Activated CD4-positive, alpha-beta T cell treated with anti-CD3 and anti-CD28 coated beads for 36 hours (primary cell): Measurements from ENCODE around the gene RNF19B. TPM values are rescaled to one million over a fixed set of nuclear protein-coding genes. Genes with fewer than 3 reads are reported as not detected.

ENCODE experiments used
- ATAC-seq: fragments of 200-7000 bp; cut with Tn5 transposase; one replicate; pipeline ENCODE4 v1.10.0; 2021; ENCODE audit warnings: mild to moderate bottlenecking, moderate library complexity
- CTCF ChIA-PET: fragments of 350-600 bp; sonication (Branson Sonifier 250); formaldehyde crosslinking; loops from one replicate; lab custom pipeline; 2021; ENCODE audit warnings: antibody characterized with exemption; lab: Charles Lee
- POLR2A ChIA-PET: fragments of 350-600 bp; sonication (Branson Sonifier 250); formaldehyde crosslinking; loops from one replicate; lab custom pipeline; 2021; ENCODE audit warnings: antibody characterized with exemption, inconsistent platforms; lab: Charles Lee
- DNase-seq: peaks from one replicate; pipeline ENCODE4 v3.0.0-alpha.2; 2020
- H3K27ac Mint-ChIP-seq: one replicate; pipeline ENCODE4 v1.8.0; 2021; ENCODE audit warnings: mixed read lengths
- H3K27me3 Mint-ChIP-seq: one replicate; pipeline ENCODE4 v1.8.0; 2021; ENCODE audit warnings: mixed read lengths
- H3K36me3 Mint-ChIP-seq: one replicate; pipeline ENCODE4 v1.8.0; 2021; ENCODE audit warnings: low read depth, mixed read lengths
- H3K4me1 Mint-ChIP-seq: one replicate; pipeline ENCODE4 v1.8.0; 2021; ENCODE audit warnings: mixed read lengths
- H3K4me3 Mint-ChIP-seq: one replicate; pipeline ENCODE4 v1.8.0; 2021; ENCODE audit warnings: mild to moderate bottlenecking, moderate library complexity, mixed read lengths
- H3K9me3 Mint-ChIP-seq: one replicate; pipeline ENCODE4 v1.8.0; 2021; ENCODE audit warnings: low read depth, mixed read lengths
- intact Hi-C, 2 experiments: fragments of 100-400 bp; cut with DNase I in 1 of 2; cut with micrococcal nuclease in 1 of 2; formaldehyde crosslinking; loops; one replicate each; pipeline versions ENCODE4 v1.14.2 to v1.15.1; 2022 to 2024; cut with DNase I, micrococcal nuclease
- total RNA-seq, 2 experiments: library from RNA; stranded (reverse); gene quantifications; one replicate each; pipeline ENCODE4 v1.2.3, GENCODE V29; 2021

RNF19B gene
- total RNA-seq, 2 experiments from 2014 or later, result 22.5 to 23.9 TPM

- H3K36me3 Mint-ChIP-seq, result no peaks in the 10 kb centered on the region
- H3K9me3 Mint-ChIP-seq, result no peaks in the 10 kb centered on the region
- H3K27me3 Mint-ChIP-seq, result no peaks in the 10 kb centered on the region
- DNase-seq, result peak; percentile 87
- ChIA-PET POLR2A (interaction anchor here (0.6 to 1.5 kb wide), 5 partner anchors 12 to 195 kb away, joined by 3 to 4 read pairs (median 3); partner anchors contain the start of gene RNF19B), CTCF (interaction anchor here (0.9 to 1.7 kb wide), 9 partner anchors 9 to 134 kb away, joined by 3 to 6 read pairs (median 3); partner anchors contain the start of gene RNF19B)
- H3K4me1 Mint-ChIP-seq, result peaks cover 43% of the 10 kb centered on the region
- H3K27ac Mint-ChIP-seq, result peak overlapping the region; percentile 79
- intact Hi-C loops, result loop anchor here (1.0 to 2.0 kb wide), 2 partner anchors 24 to 28 kb away; partner anchors contain the start of gene RNF19B (in 1 of the 2)
- peak; percentile 88 for ATAC-seq
- H3K4me3 Mint-ChIP-seq, result no peak overlapping the region
These were observed 28.1 kb upstream of the RNF19B start for GRCh38 chr1:32992489-32993323.

DNA sequence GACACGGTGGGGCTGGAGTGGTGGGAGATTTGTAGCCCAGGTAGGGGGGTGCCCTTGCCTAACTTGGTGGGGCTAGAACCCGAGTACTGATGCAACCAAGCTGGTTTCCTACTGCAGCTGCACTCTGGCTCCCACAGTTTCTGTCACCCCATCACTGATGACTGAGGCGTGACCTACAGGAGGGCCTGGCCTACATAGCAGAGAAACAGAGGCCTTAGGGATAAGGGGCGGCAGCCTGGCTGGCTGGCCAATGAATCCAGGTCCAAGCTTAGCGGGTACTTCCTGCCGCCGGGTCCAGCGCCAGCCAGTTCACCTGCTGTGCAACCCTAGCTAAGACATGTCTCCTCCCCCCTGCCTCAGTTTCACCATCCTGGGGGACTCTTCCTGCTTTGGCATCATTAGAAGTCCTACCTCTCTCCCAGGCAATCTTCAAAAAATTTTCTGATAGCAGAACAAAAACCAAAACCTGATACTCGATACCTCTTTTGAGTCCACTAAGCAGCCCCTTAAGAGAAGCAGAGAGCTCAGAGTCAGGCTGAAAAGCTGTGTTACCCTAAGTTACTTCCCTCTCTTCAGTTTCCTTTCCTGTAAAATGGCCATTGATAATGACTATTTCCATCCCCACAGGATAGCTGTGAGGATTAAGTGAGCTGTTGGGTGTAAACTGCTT, 27.3 kb upstream of the RNF19B start:
- Mint-ChIP-seq H3K4me3 (no peak overlapping the region), H3K4me1 (peaks cover 42% of the 10 kb centered on the region), H3K27me3 (no peaks in the 10 kb centered on the region), H3K9me3 (no peaks in the 10 kb centered on the region), H3K36me3 (no peaks in the 10 kb centered on the region), H3K27ac (peak overlapping the region; percentile 79)
- intact Hi-C loops, result loop anchor here (1.0 to 2.0 kb wide), 2 partner anchors 23 to 28 kb away; partner anchors contain the start of gene RNF19B (in 1 of the 2)
- DNase-seq, result peak; percentile 28
- ChIA-PET CTCF (interaction anchor here (0.9 to 1.7 kb wide), 8 partner anchors 9 to 135 kb away, joined by 3 to 6 read pairs (median 3); partner anchors contain the start of gene RNF19B), POLR2A (interaction anchor here (0.8 to 1.0 kb wide), 2 partner anchors 11 to 17 kb away, joined by 3 to 4 read pairs; no protein-coding TSS in a partner anchor)
- ATAC-seq, result peak; percentile 9

DNA sequence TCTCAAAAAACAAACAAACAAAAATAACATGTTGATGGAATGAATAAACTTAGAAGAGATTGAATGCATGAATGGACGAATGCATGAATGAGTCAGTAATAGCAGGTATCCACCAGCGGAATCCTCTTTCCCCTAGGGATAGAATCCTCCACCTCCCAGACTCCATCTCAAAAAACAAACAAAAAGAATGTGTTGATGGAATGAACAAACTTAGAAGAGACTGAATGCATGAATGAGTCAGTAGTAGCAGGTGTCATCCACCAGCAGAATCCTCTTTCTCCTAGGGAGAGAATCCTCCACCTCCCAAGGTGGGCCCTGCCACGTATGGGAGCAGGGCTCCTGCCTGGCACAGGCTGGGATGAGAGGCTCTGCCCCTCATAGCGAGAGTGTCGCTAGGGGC, 26.8 kb upstream of the RNF19B start:
- ATAC-seq, result no peak
- ChIA-PET CTCF (interaction anchor here (1.0 to 1.6 kb wide), 3 partner anchors 10 to 21 kb away, joined by 3 to 5 read pairs (median 3); no protein-coding TSS in a partner anchor), POLR2A (no interaction called here)
- intact Hi-C loops, result no loop called here
- H3K27ac Mint-ChIP-seq, result peak overlapping the region; percentile 79
- no peak overlapping the region for H3K4me3 Mint-ChIP-seq
- no peaks in the 10 kb centered on the region for H3K36me3 Mint-ChIP-seq
- DNase-seq, result no peak
- H3K4me1 Mint-ChIP-seq, result peaks cover 42% of the 10 kb centered on the region
- H3K9me3 Mint-ChIP-seq, result no peaks in the 10 kb centered on the region
- no peaks in the 10 kb centered on the region for H3K27me3 Mint-ChIP-seq

- Mint-ChIP-seq H3K4me1 (peaks cover 42% of the 10 kb centered on the region), H3K27me3 (no peaks in the 10 kb centered on the region), H3K9me3 (no peaks in the 10 kb centered on the region), H3K36me3 (no peaks in the 10 kb centered on the region), H3K27ac (peak overlapping the region; percentile 78), H3K4me3 (no peak overlapping the region)
- ATAC-seq (no peak), DNase-seq (no peak)
- intact Hi-C loops, result no loop called here
- CTCF ChIA-PET, result interaction anchor here (1.6 kb wide), 1 partner anchor 10 kb away, joined by 5 read pairs; no protein-coding TSS in a partner anchor
- POLR2A ChIA-PET, result no interaction called here
These were observed 26.3 kb upstream of the RNF19B start for GRCh38 chr1:32990887-32991286.

- POLR2A ChIA-PET, result interaction anchor here (0.9 kb wide), 1 partner anchor 1220 kb away, joined by 3 read pairs; no protein-coding TSS in a partner anchor
These were observed 24.8 kb upstream of the RNF19B start for GRCh38 chr1:32989160-32990050.

DNA sequence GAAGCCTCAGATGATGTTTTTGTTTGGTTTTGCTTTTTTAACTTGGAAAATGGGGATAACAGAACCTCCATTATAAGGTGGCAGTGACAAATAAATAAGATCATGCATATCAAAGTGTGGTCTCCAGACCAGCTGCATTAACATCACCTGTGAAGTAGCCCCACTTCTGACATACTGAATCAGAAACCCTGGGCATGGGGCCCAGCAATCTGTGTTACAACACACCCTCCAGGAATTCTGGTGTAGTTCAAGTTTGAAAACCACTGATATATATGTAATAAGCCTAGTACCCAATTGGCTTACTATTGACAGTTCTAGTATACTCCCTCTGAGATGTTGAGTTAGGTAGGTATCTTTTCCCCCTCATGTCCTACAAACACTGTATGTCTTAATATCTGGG, 24.1 kb upstream of the RNF19B start:
- Mint-ChIP-seq H3K27ac (peak overlapping the region; percentile 84), H3K4me3 (no peak overlapping the region), H3K4me1 (peaks cover 58% of the 10 kb centered on the region), H3K27me3 (no peaks in the 10 kb centered on the region), H3K9me3 (no peaks in the 10 kb centered on the region), H3K36me3 (no peaks in the 10 kb centered on the region)
- CTCF ChIA-PET, result interaction anchor here (0.6 to 0.9 kb wide), 3 partner anchors 20 to 534 kb away, joined by 3 read pairs; no protein-coding TSS in a partner anchor
- POLR2A ChIA-PET, result interaction anchor here (0.9 kb wide), 1 partner anchor 1220 kb away, joined by 3 read pairs; no protein-coding TSS in a partner anchor
- no peak for ATAC-seq
- DNase-seq, result no peak
- intact Hi-C loops, result loop anchor here (1.0 to 2.0 kb wide), 3 partner anchors 7 to 49 kb away; no protein-coding TSS in a partner anchor

More at GRCh38 chr1:32989160-32990050, 24.8 kb upstream of the RNF19B start:
- H3K4me3 Mint-ChIP-seq, result peak overlapping the region; percentile 31
- H3K9me3 Mint-ChIP-seq, result no peaks in the 10 kb centered on the region
- CTCF ChIA-PET, result interaction anchor here (0.6 to 0.9 kb wide), 3 partner anchors 20 to 535 kb away, joined by 3 read pairs; no protein-coding TSS in a partner anchor
- H3K36me3 Mint-ChIP-seq, result no peaks in the 10 kb centered on the region
- no peaks in the 10 kb centered on the region for H3K27me3 Mint-ChIP-seq
- peak; percentile 75 for DNase-seq
- peak; percentile 33 for ATAC-seq
- H3K4me1 Mint-ChIP-seq, result peaks cover 51% of the 10 kb centered on the region
- intact Hi-C loops, result loop anchor here (1.0 to 2.0 kb wide), 3 partner anchors 8 to 50 kb away; no protein-coding TSS in a partner anchor
- peak overlapping the region; percentile 84 for H3K27ac Mint-ChIP-seq

DNA sequence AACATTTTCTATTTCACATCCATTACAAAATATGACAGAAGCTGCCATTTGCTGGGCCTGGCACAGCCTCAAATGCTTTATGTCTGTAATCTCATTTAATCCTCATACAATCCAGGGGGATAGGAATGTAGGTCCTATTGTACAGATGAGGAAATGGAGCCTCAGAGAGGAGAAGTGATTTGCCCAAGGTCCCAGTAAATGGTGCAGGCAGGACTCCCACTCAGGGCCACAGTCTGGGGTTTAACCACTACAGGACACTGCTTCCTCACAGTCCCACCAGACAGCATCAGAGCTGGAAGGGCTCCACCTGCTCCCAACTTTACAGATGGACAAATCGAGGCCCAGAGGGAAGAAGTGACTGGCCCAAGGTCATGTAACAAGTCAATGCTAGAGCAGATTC, 20.6 kb upstream of the RNF19B start:
- H3K27me3 Mint-ChIP-seq, result no peaks in the 10 kb centered on the region
- H3K4me1 Mint-ChIP-seq, result peaks cover 68% of the 10 kb centered on the region
- DNase-seq (no peak), ATAC-seq (no peak)
- H3K36me3 Mint-ChIP-seq, result no peaks in the 10 kb centered on the region
- intact Hi-C loops, result no loop called here
- POLR2A ChIA-PET, result no interaction called here
- peak overlapping the region; percentile 67 for H3K27ac Mint-ChIP-seq
- no peak overlapping the region for H3K4me3 Mint-ChIP-seq
- H3K9me3 Mint-ChIP-seq, result no peaks in the 10 kb centered on the region
- CTCF ChIA-PET, result interaction anchor here (1.5 to 1.8 kb wide), 2 partner anchors 20 to 50 kb away, joined by 3 to 9 read pairs; no protein-coding TSS in a partner anchor

DNA sequence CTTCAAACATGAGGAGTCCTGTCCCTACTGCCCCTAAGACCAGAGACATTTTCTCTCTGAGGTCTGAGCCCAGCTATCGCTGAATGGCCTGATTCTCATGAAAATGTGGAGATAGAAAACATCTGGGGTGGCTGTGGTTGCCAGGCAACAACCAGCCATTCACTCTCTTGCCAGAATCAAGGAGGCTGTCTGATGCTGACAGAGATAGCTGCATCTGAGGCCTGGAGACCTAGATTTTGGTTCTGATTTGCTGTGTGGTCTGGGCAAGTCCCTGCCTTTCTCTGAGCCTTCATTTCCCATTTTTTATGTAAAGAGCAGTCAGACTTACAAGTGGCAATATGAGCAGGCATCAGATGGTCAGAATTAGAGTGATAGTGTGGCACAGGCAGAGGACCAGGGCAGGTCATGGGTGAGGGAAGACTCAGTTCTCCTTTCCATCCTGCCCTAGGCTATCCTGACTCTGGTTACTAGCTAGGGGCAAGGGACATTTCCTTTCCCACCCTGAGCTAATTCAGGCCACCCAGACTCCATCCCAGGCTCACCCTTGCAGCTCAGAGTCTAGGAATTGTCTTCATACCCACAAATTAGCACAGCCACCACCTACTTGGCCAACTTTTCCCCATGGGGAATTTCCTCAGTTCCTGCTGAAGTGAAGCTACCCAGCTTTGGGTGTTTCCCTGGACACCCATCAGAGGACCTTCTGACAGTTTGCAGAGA, 20.0 kb upstream of the RNF19B start:
- Mint-ChIP-seq H3K27me3 (no peaks in the 10 kb centered on the region), H3K4me3 (no peak overlapping the region), H3K27ac (peak overlapping the region; percentile 67), H3K36me3 (no peaks in the 10 kb centered on the region), H3K9me3 (no peaks in the 10 kb centered on the region), H3K4me1 (peaks cover 68% of the 10 kb centered on the region)
- DNase-seq (peak; percentile 66), ATAC-seq (peak; percentile 47)
- ChIA-PET POLR2A (interaction anchor here (1.0 kb wide), 1 partner anchor 21 kb away, joined by 3 read pairs; no protein-coding TSS in a partner anchor), CTCF (interaction anchor here (0.6 to 1.8 kb wide), 5 partner anchors 18 to 65 kb away, joined by 3 to 9 read pairs (median 3); no protein-coding TSS in a partner anchor)
- intact Hi-C loops, result no loop called here

DNA sequence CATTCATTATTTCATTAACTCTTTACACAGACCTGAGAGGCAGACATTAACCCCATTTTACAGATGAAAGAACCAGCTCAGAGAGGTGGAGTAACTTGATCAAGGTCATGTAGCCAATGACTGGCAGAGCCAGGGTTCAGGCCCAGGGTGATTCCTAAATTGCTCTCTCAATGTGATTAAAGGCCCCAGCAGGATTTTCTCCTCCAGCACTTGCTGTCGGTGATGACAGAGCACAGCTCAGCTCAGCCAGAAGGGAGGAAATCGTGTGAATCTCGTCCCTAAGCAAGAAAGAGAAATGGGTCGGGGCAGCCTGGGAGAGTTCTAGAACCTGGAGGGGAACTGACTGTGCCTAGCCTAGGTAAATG, 19.5 kb upstream of the RNF19B start:
- no peaks in the 10 kb centered on the region for H3K27me3 Mint-ChIP-seq
- DNase-seq (no peak), ATAC-seq (no peak)
- peak overlapping the region; percentile 67 for H3K27ac Mint-ChIP-seq
- POLR2A ChIA-PET, result interaction anchor here (0.7 to 1.0 kb wide), 3 partner anchors 19 to 171 kb away, joined by 3 to 6 read pairs (median 3); partner anchors contain the start of gene RNF19B
- H3K4me3 Mint-ChIP-seq, result no peak overlapping the region
- H3K36me3 Mint-ChIP-seq, result no peaks in the 10 kb centered on the region
- H3K9me3 Mint-ChIP-seq, result no peaks in the 10 kb centered on the region
- peaks cover 65% of the 10 kb centered on the region for H3K4me1 Mint-ChIP-seq
- intact Hi-C loops, result no loop called here
- CTCF ChIA-PET, result interaction anchor here (1.0 to 1.5 kb wide), 3 partner anchors 17 to 44 kb away, joined by 3 to 4 read pairs (median 3); no protein-coding TSS in a partner anchor
